ENCODE measurements around the gene CHRNA1.
"Not testable (repeated sequence)": the region's sequence is repeated elsewhere in the genome, so short reads cannot be mapped to it uniquely, and the experiment has no call there.

CHRNA1 gene

DNA sequence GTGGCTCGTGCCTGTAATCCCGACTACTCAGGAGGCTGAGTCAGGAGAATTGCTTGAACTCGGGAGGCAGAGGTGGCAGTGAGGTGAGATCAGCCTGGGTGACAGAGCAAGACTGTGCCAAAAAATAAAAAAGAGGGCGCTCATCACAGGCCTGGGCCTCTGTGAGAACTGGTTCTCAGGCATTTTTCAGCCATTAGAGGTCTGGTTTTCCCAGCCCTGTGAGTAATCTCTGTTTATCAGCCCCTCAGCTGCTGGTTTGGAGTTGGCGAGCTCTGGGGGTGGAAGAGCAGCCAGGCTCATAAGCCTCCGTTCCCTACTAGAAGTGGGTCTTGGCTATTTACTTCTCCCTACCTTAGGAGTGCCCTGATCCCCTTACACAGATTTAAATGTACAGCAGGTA lies 53.1 kb downstream of the CHRNA1 start:
- DNase-seq = no peak

DNA sequence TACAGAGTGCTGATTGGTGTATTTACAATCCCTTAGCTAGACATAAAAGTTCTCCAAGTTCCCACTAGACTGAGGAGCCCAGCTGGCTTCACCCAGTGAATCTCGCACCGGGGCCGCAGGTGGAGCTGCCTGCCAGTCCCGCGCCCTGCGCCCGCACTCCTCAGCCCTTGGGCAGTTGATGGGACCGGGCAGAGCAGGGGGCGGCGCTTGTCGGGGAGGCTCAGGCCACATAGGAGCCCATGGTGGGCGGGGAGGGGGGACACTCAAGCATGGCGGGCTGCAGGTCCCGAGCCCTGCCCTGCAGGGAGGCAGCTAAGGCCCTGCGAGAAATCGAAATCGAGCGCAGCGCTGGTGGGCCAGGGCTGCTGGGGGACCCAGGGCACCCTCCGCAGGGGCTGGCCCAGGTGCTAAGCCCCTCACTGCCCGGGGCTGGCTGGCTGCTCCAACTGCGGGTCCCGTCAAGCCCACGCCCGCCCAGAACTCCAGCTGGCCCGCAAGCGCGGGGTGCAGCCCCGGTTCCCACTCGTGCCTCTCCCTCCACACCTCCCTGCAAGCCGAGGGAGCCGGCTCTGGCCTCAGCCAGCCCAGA lies 54.8 kb downstream of the CHRNA1 start:
- not testable (repeated sequence) for DNase-seq

DNA sequence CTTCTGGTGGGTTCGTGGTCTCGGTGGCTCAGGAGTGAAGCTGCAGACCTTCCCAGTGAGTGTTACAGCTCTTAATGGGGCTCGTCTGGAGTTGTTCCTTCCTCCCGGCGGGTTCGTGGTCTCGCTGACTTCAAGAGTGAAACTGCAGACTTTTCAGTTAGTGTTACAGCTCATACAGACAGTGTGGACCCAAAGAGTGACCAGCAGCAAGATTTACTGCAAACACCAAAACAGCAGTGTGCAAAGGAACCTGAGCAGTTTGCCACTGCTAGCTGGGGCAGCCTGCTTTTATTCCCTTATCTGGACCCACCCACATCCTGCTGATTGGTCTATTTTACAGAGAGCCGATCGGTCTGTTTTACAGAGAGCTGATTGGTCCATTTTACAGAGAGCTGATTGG lies 55.6 kb downstream of the CHRNA1 start:
- DNase-seq = no peak

DNA sequence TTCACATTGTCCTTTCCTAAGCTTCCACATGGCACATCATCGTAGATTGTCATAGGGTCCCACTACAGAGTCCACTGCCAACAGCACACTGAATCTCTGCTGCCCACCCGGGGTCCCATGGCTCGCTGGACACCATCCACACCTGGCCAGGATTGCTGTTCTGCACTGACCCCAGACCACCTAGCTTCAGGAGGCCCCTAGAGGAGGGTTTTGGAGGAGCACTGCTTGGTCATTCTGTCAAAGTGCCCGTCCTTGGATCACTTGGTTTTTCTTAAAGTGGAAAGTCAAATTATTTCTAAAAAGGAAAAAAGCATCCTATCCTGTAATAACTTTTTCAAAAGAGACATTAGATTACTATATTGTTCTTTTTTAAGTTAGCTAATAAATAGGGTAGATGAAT lies 59.0 kb downstream of the CHRNA1 start:
- no peak for DNase-seq

DNA sequence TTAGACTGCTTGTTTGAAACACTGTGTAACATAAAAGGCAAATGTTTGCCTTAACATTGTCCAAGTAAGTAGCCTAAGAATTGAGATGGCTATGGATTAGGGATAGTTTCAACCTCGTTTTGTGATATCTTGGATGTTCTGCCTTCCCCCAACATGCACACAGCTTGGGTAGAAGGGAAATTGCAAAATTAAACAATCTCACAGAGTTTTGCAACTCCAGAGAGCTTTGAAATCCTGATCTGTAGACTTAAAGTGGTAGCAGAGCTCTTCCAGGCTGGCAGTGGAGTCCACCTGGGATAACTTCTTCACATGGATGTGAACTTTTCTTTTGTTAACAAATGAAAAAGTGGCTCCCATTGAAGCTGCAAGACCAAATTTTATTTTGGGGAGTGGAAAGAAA lies 59.6 kb downstream of the CHRNA1 start:
- no peak for DNase-seq

DNA sequence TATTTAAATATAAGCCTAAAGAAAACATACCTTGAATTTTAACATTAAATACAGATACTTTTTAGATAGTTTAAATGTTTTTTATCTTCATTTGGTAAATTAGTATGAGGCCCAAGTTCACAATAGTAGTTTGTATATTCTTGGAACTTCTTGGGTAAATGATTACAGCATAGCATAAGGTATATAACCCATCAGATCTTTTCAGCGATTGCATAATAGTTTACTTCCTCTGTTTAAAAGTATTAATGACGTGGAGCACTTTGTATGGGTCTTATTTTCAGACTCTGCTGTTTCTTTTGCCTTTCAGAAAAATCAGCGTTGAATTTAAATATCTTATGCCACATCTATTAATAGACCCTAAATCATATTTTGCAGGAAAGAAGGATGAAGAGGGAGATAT lies 60.2 kb downstream of the CHRNA1 start:
- DNase-seq = no peak

DNA sequence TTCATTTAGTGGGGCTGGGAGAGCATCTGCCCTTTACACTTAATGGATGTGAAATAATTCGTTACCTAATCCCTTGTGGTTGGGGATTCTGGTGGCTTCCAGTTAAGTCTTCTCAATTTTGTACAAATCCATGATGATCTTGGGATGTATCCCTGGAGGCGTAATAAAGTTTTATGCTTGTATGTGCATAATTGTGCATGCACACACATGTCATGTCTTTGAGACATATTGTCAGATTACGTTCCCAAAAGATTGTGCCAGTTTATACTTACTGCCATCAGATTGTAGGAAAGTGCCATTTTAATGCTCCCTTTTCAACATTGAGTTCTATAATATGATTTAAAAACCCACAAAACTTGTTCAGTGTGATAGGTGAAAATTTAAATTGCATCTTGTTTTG lies 60.8 kb downstream of the CHRNA1 start:
- no peak for DNase-seq

DNA sequence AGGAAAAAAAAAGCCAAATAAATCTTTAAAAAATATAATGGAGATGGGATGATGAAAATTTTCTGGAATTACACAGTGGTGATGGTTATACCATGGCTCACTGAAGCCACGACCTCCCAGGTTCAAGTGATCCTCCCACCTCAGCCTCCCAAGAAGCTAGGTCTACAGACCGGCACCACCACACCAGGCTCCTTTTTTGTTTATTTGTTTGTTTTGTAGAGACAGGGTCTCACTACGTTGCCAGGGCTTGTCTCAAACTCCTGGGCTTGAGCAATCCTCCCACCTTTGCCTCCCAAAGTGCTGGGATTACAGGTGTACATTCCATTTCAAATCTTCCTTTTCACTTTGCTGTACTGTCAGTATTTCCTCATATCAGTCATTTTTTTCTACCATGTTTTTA lies 61.7 kb downstream of the CHRNA1 start:
- no peak for DNase-seq

DNA sequence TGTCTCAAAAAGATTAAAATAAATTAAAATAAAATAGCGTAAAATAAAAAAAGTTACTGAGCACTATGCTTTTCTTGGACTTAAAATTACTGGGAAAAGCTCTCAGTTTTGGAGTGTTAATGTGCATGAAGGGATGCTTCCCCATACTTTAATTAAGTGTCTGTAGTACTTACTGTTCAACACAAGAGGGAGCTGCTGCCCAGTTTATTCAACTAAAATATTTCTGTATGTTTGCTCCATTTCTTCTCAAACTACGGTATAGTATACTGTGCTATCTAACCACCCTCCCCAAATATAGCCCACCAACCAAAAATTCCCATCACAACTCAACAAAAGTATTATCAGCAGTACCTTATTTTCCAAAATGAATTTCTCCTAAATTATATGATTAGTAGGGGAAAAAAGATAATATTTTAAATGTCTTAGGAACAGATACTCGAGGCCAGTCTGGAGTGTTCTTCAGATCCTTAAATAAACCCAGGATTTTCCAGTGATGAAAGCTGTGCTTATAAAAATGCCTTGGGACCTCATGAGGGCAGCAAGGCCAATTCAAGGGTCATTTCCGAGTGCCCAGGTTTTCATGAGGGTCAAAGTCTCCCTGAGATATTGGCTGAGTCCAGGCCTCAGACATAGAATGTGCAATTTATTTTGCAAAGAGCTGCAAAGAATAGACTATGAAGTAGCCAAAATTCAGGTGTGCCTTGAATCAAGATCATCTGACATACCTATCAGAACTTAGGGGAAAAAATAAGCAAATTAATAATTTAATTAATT lies 64.1 kb downstream of the CHRNA1 start:
- DNase-seq = peak; percentile 28

All from activated gamma-delta T cell treated with Interleukin-2 at 50 U/mL for 16 hours (primary cell).